ENCODE data around the gene SLC6A18.
"Not testable (repeated sequence)": the region's sequence is repeated elsewhere in the genome, so short reads cannot be mapped to it uniquely, and the experiment has no call there.

Gene SLC6A18

DNA sequence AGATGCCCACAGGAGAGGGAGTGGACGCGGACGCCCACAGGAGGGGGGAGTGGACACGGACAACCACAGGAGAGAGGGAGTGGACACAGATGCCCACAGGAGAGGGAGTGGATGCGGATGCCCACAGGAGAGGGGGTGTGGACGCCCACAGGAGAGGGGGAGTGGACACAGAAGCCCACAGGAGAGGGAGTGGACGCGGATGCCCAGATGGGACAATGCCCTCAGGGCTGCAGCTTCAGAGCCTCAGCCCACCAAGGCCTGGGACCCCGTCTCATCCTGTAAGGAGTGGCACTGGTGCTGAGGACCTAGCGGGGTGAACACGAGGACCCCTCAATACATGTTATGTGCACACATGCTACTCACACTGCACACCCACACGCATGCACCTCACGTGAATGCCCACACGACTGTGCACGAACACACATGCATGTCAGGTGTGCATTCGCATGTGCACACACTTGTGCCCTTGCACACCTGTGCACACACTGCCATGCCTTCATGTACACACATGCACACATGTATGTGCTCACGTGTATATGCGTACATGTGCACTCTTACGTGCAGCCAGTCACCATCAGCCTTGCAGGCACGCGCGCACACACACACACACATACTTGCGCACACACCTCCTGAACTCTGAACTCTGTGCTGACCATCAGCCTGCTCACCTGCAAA, 34.8 kb downstream of the SLC6A18 start:
- DNase-seq = no peak

DNA sequence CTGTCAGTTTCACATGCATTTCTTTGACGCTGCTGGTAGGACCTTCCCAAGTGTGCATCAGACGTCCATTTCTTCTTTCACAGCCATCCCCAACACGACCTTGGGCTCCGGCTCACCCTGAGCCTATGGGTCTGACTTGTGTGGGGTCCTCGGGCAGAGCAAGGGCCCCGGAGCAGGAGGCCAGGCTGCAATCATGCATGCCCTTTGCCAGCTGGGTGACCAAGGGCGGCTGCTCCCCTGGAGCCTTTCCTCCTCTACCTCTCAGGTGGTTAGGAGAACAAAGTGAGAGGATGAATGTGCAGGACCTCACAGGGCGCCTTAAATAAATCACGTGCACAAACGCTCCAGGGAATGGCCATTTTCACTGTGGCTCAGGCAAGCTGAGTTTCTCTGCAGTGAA, 36.5 kb downstream of the SLC6A18 start:
- no peak for DNase-seq

DNA sequence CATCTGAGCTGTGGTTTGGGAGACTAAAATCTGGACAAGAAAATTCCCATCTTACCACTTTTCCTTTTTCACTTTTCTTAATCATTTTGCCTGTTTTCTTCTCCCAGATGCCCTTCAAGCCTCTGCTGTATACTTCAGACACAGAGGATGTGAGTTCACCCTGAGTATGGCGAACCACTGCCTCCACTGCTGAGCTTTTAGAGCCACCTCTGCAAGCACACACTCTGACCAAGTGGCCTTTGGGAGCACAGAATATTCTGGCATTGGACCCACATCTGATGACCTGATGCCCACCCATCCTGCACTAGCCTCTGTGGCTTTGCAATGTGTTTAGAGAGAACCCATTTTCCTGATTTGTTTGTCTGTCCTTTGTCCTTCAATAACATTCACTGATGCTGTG, 37.2 kb downstream of the SLC6A18 start:
- no peak for DNase-seq

DNA sequence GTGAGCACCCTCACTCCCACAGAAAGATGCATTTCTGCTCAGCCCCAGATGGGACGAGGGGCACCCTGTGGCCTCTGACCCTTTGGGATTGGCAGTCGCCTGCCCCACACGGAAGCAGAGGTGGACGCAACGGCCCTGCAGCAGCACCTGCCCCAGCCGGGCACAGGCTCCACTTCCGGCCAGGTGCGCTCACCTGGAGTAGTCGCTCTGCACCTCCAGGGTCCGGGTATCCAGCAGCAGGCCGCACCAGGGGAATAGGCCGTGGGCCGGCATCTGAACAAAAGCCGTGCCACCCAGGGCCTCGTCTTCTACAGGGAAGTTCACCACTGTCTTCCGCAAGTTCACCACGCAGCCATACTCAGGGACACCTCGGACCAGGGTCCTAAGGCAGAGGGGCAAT, 39.0 kb downstream of the SLC6A18 start:
- DNase-seq = no peak

DNA sequence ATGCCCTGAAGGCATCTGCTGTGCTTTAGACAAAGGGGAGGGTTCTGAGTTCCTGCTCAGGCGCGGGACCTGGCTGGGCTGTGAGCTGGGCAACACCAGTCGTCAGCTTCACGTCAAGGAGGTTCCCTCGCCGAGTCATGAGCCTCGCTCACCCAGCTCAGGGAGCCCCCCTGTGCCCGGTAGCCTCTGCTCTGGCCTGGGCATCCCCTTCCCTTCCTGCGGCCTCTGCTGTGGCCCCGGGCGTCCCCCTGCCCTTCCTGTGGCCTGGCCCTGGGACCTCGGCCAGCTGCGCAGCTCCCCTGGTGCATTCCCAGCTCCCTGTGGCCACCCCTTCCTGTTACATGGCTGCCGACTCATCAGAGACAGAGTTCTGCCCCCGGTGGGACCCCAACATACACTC, 39.8 kb downstream of the SLC6A18 start:
- no peak for DNase-seq

DNA sequence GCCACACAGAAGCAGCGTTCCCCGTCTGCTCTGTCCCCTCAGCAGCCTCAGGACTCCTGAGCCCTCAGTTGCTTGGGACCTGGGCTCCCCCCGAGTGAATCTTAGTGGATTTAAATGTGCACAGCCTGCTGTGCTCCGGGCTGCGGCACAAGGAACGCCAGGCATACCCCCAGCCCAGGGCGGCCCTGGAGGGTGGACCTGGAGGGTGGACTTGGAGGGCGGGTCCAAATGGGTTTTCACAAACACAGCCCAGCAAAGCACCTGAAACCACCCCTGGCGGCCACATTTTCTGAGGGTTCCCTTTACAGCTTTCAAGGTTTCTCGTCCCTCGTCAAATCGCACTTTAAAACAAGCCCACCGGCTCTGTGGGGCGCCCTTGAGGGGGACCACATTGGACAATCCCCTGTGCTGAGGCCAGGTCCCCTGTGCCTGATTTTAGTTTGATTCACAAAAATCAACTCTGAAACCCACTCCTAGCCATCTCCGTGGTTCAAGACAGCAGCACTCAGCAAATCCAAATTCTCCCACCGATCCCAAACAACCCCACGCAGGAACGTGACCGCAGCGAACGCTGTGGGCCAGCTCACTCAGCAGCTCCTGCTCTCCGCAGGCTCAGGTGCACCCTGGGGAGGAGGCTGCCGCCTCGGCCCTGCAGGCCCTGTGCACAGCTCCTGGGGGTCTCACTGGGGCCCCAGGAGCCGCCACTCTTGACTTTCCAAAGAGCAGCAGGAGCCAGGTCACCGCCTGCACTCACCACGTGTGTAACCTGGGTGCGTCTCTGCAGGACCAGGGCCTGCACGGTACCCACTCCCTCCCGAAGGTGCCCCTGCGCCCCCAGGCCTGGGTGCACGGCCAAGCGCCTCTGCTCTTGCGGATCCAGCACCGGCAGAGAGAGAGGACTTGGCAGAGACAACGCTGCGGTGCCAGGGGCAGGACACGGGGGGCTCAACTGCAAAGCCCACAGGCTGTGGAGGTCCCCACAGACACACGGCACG, 40.6 kb downstream of the SLC6A18 start:
- no peak for DNase-seq

DNA sequence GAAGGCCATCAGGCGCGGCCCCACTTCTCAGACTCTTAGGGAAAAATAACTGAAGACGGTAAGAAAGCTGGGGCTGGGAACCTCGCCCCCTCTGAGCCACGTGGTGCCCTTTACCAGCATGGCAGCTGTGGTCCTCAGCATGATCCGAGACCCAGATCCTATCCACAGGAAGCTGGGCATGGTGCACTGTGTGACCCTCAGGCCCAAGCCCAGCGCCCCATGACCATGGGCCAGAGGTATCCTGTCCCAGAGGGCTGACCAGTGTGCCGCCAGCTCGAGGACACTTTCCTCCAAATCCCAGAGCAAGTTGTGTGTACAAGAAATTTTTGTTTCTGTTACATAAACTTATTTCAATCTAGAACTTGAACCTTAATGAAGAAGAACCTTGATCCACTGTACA, 41.6 kb downstream of the SLC6A18 start:
- no peak for DNase-seq

DNA sequence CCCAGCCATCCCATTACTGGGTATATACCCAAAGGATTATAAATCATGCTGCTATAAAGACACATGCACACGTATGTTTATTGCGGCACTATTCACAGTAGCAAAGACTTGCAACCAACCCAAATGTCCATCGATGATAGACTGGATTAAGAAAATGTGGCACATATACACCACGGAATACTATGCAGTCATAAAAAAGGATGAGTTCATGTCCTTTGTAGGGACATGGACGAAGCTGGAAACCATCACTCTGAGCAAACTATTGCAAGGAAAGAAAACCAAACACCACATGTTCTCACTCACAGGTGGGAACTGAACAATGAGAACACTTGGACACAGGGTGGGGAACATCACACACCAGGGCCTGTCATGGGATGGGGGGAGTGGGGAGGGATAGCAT, 42.3 kb downstream of the SLC6A18 start:
- DNase-seq = not testable (repeated sequence)

DNA sequence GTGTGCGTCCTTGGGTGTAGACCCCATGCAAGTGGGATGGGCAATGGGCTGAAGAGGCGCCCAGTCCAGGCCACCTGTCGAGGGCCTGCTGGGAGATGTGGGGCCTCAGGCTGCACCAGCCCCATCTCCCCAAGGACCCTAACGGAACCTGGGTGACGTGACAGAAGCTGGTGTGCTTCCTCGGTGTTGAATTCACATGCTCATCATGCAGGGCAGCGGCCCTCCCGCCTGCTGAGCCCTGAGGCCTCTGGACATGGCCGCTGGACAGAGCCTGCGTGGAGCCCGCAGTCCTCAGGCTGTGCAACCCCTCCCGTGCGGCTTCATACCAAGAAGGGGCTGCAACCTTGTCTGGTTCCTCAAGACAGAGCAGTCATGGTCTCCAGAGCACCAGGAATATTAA, 42.9 kb downstream of the SLC6A18 start:
- DNase-seq = no peak

DNA sequence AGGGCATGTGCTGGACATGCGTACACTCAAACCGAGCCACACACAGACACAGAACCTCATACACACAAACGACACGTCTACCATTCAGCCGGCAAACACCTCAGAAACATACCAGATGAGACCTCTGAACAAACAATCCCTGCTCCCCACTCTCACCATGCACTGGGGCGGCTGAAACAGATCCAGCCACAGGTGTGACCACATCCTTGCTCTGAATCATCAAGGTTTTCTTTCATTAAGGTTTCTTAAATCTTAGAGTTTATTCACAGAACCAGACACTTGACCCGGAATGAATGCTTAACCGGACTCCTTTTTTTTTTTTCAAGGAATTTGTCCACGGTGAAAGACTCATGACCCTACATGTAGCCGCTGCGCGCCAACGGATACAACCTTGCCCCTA, 43.5 kb downstream of the SLC6A18 start:
- DNase-seq = no peak

DNA sequence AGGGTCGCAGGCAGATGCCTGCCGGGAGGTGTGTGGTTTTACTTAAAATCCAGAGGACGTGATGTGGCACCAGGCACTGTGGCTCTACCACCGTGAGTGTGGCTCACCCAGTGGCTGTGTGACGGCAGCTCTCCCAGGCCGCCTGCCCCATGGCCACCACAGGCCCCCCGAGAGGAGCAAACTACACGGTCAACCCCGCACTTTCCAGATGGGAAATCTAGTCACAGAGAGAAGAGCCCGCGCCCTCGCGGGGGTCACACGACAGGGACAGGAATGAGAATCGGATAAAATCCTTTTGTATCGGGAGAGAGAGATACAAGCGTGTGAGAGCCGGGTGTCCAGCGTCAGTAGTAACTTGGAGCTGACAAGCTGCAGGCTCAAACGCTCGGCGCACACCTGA, 45.2 kb downstream of the SLC6A18 start:
- no peak for DNase-seq

DNA sequence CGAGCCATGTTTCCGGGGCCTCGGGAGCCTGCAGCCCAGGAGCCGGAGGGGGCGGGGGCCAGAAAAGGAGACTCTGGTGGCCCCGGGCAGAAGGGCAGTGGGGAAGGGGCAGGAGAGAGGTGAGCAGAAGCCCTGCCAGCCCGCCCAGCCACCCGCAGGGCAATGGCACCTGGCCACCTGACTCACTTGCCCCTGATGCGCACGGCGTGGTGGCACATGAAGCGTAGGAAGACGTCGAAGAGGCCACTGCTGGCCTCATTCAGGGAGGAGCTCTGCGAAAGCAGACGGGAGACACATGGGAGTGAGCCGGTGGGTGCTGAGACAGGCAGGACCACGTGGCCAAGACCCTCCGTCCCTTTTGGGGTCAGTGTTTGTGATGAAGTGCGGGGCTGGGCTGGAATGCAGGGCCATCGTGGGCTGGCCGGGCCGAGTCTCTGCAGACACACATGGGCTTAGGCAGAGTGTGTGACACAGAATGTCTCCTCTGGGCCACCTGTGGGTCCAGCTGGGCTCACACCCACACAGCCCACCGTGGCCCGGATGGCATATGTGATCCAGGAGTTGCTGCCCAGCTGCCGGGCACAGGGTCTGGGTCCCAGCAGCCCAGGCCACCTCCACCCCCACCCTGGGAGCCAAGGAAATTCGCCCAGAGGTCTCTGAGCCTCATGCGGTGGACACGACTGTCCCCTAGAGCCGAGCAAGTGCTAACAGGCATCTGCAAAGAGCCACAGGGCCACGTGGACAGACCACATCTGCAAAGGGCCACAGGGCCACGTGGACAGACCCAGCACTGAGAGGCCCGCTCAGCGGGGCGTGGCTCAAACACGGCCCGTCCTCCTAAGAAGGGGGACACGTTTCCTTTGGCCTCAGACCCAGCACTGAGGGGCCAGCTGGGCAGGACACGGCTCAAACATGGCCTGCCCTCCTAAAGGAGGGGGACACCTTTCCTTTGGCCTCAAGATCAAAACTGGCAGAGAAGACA, 46.0 kb downstream of the SLC6A18 start:
- no peak for DNase-seq

DNA sequence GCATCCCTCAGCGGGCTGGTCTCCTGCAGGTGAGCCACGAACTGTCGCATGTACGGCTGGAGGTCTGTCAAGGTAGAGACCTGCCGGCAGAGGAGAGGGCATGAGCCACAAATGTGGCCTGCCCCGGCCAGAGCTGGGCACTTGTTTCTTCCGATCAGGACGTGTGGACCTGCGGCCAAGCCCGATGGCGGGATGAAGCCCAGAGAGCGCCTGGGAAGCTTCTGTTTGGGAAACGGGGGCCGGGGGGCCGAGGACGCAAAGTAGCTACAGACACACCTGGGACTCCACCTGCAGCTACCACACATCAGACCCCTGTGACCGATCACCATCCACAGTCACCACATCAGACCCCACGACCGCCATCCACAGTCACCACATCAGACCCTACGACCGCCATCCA, 47.0 kb downstream of the SLC6A18 start:
- DNase-seq = no peak

DNA sequence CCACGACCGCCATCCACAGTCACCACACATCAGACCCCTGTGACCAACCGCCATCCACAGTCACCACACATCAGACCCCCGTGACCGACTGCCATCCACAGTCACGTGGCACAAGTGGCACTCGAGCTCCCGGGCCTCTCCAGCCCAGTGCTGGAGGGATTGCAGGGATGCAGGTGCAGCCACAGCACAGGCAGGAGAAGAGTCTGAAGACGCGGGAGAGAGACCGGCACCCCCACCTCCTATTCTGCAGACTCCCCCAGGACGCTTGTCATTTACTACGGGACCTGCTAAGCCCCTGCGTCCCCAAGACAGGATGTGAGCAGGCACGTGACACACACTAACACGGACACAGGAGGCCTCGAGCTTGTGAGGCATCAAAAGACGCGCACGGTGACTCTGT, 48.6 kb downstream of the SLC6A18 start:
- no peak for DNase-seq

DNA sequence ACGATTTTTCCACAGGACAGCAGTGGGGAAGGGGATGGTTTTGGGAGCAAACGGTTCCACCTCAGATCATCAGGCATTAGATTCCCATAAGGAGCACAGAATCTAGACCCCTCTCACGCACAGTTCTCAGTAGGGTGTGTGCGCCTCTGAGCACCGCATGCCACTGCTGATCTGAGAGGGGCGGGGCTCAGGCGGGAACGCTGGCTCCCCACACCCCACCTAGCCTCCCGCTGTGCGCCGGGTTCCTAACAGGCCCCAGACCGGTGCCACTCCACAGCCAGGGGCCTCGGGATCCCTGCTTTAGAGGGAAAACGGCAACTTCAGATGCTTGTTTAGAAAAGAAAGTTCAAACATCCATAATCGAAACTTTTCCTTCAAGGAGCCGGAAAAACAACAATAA, 49.3 kb downstream of the SLC6A18 start:
- DNase-seq = no peak

DNA sequence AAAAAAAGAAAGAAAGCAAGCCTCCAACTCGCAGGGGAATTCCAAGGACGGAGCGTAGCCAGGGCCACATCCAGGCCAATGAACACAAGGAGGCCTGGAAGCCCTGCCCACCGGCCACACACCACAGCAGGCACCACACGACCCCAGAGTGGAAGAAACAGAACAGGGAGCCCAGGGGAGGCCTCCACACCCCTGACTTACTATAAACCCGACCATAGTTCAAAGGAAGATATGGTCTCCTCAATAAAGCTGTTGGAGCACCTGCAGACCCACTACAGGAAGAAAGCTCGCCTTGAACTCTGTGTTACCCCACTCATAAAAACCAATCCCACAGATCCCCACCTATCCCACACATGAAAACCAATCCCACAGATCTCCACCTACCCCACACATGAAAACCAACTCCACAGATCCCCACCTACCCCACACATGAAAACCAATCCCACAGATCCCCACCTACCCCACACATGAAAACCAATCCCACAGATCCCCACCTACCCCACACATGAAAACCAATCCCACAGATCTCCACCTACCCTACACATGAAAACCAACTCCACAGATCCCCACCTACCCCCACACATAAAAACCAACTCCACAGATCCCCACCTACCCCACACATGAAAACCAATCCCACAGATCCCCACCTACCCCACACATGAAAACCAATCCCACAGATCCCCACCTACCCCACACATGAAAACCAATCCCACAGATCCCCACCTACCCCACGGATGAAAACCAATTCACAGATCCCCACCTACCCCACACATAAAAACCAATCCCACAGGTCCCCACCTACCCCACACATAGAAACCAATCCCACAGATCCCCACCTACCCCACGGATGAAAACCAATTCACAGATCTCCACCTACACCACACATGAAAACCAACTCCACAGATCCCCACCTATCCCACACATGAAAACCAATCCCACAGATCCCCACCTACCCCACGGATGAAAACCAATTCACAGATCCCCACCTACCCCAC, 50.5 kb downstream of the SLC6A18 start:
- not testable (repeated sequence) for DNase-seq

DNA sequence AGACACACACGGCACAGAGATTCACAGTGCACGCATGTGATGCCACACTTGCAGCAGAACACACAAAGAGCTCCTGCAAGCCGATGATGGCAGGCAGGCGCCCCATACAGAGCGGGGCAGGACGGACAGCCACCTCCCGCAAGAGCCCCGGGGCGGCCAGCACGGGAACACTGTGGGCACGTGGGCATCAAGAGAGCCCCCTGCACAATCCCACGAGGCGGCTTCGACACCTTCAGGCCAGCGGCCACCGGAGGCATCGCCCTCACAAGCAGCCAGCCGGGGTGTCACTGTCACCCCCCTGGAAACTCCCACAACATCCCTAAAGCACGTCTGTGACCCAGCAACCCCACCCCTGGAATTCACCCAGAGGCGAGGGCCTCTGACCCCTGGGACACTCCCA, 51.7 kb downstream of the SLC6A18 start:
- no peak for DNase-seq

DNA sequence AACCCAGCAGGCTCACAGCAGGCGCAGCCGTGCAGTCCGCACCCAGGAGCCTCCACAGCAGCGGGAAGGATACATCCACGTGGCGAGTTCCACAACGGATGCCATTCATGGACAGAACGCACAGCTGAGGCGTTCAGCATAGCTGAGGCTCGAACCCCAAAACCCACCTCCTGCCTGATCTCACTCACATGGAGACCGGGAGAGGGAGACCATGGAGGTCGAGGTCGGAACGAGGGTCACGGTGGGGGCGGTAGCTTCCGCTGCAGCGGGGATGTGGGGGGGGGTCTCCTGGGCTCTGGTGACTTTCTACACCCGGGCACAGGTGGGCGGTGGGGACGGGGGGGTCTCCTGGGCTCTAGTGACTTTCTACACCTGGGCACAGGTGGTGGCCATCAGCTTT, 52.1 kb downstream of the SLC6A18 start:
- no peak for DNase-seq

DNA sequence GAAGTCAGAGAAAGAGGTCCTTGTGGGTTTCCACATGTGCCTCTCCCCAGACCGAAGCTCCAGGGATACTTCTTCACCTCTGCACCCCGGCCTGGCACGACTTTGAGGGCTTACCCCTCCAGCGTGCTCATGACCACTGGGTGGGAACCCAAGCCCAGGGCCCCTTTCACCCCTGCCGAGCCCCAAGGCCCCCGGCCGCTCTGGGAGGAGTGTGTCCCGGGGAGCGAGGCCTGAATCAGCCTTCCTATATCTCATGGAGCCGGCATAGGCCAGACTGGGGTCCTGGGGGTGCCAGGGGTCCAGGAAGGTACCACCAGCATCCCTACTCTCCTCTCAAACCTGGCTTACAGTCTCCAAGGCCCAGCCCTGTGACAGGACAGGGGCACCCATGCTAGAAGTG, 52.6 kb downstream of the SLC6A18 start:
- no peak for DNase-seq

DNA sequence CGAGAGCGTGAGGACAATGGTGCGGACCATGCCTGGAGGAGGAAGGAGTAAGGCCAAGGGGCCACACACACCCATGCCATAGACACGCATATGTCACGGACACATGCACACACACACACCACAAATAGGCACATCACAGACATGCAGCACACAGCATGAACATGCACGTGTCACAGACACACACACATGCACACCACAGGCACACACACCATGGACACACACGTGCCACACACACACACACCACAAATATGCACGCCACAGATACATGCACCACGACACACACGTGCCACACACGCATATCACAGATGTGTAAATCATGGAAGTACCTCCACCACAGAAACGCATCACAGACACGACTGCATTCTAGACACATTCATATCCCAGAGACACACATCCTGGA, 53.0 kb downstream of the SLC6A18 start:
- no peak for DNase-seq

DNA sequence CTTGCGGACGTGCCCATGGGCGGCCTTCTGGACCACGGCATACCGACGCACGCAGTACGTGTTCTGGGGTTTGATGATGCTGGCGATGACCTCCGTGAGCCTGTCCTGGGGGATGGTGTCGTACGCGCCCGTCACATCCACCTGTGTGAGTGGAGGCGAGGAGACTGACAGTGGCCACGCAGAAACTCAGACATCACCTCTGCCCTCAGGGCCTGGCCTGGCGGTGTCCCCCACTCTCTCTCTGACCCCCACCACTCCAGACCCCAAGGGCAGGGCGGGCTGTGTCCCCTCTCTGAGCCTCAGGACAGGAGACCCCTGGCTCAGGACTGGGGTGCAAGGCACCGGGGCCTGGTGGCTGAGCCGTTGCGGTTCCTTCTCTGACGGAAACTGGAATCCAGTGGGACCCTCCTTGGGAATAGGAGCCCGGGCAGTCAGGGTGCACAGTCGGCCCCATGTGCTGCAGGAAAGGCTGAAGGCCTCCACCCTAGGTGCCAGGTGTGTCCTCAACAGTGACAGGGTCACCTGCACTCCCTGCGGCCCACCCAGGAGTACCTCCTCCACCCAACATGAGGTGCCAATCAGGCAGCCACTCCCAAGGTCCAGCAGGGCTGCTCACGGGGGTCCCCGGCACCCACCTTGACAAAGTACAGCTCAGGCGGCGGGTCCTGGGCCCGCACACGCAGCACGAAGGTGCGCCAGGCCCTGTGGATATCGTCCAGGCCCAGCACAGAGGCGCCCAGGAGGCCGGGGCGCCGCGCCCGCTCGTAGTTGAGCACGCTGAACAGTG, 53.7 kb downstream of the SLC6A18 start:
- DNase-seq = no peak

Measured in stimulated activated CD4-positive, alpha-beta T cell treated with anti-CD3 and anti-CD28 coated beads, Interleukin-4, amount 100 ng/mL, for 4 hours (primary cell).